ENCODE measurements around the gene DZIP1L.

DNA sequence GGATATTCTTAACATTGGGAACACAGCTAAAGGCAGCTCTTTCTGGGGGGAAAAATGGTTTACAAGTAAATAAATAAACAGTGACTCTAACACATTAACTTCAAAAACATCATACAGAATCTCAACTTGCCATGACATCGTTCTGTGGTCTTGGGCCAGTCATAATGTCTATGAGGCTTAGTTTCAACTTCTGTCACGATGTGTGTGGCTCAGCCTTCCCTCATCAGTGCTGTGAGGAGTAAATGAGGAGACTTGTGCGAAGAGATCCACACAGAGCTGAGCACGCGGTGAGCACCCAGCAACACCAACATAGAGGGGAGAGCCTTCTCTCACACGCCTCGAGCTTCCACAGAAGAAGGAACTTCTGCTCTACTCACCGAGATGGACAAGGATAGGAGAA lies 49.0 kb downstream of the DZIP1L start:
- TF ChIP-seq, protein P1, sequence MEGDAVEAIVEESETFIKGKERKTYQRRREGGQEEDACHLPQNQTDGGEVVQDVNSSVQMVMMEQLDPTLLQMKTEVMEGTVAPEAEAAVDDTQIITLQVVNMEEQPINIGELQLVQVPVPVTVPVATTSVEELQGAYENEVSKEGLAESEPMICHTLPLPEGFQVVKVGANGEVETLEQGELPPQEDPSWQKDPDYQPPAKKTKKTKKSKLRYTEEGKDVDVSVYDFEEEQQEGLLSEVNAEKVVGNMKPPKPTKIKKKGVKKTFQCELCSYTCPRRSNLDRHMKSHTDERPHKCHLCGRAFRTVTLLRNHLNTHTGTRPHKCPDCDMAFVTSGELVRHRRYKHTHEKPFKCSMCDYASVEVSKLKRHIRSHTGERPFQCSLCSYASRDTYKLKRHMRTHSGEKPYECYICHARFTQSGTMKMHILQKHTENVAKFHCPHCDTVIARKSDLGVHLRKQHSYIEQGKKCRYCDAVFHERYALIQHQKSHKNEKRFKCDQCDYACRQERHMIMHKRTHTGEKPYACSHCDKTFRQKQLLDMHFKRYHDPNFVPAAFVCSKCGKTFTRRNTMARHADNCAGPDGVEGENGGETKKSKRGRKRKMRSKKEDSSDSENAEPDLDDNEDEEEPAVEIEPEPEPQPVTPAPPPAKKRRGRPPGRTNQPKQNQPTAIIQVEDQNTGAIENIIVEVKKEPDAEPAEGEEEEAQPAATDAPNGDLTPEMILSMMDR (IDR thresholded peaks at IDR 0.05): no peak
- TF ChIP-seq POLR2A (IDR thresholded peaks at IDR 0.05): no peak
